IPS-18c (cell line): ENCODE results near the gene DISP1.

ENCODE experiments used
- H3K4me3 ChIP-seq: 2 replicates; pipeline ENCODE4 v1.7.0; 2013; ENCODE audit warnings: low read depth, mild to moderate bottlenecking, low read length, moderate library complexity; ENCODE audit not compliant: insufficient read depth
- H3K9me3 ChIP-seq: one replicate; pipeline ENCODE4 v1.6.1; 2013; ENCODE audit warnings: mild to moderate bottlenecking, low read length, moderate library complexity; ENCODE audit not compliant: control insufficient read depth, insufficient read depth

Gene DISP1, protein sequence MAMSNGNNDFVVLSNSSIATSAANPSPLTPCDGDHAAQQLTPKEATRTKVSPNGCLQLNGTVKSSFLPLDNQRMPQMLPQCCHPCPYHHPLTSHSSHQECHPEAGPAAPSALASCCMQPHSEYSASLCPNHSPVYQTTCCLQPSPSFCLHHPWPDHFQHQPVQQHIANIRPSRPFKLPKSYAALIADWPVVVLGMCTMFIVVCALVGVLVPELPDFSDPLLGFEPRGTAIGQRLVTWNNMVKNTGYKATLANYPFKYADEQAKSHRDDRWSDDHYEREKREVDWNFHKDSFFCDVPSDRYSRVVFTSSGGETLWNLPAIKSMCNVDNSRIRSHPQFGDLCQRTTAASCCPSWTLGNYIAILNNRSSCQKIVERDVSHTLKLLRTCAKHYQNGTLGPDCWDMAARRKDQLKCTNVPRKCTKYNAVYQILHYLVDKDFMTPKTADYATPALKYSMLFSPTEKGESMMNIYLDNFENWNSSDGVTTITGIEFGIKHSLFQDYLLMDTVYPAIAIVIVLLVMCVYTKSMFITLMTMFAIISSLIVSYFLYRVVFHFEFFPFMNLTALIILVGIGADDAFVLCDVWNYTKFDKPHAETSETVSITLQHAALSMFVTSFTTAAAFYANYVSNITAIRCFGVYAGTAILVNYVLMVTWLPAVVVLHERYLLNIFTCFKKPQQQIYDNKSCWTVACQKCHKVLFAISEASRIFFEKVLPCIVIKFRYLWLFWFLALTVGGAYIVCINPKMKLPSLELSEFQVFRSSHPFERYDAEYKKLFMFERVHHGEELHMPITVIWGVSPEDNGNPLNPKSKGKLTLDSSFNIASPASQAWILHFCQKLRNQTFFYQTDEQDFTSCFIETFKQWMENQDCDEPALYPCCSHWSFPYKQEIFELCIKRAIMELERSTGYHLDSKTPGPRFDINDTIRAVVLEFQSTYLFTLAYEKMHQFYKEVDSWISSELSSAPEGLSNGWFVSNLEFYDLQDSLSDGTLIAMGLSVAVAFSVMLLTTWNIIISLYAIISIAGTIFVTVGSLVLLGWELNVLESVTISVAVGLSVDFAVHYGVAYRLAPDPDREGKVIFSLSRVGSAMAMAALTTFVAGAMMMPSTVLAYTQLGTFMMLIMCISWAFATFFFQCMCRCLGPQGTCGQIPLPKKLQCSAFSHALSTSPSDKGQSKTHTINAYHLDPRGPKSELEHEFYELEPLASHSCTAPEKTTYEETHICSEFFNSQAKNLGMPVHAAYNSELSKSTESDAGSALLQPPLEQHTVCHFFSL (N-terminal part only)

DNA sequence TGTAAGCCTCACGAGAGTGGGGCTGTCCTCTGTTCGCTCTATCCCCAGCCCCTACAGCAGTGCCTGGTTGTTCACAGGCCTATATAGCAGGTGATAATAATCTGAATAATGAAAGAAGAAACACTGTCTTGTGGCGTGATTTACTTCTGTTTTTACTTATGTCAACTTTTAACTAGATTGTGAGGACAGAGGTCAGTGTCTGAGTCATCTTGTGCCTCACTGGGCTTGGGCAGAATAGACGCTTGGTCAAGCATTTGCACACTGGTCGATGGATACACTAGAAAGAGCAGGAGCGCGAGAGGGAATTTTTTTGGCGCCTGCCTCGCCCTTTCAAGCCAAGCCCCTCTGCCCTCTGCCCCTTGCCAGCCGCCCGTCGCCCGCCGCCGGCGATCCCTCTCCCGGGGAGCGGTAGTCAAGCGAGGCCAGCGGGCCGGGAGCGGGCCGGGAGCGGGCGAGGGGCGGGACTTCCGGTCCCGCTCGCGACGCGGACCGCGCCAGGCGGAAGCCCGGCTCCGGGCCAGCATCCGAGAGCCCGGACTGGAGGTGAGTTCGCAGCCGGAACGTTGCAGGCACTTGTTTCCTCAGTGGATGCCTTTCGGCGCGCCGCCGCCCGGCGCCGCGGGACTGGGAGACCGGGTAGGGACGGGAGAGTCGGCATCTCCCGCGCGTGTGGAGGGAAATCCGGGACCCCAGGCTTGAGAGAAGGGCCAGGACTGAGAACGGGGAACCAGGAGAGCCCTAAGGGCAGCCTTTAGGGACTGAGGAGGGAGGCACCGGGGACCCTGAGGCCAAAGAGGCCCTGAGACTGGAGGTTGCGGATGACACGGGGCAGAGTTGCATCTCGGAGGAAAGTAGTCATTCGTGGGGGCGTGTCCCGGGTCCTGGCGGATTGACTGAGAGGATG is at the start of gene DISP1:
DISP1 (plus strand) TSS at position 504 of the 904 bp plus-strand sequence. CDS start 127,785 bp downstream, outside the sequence.
- Histone ChIP-seq H3K4me3 (peak within 1 kb of the TSS; percentile 89), H3K9me3 (no peaks in the 10 kb centered on the region)

DNA sequence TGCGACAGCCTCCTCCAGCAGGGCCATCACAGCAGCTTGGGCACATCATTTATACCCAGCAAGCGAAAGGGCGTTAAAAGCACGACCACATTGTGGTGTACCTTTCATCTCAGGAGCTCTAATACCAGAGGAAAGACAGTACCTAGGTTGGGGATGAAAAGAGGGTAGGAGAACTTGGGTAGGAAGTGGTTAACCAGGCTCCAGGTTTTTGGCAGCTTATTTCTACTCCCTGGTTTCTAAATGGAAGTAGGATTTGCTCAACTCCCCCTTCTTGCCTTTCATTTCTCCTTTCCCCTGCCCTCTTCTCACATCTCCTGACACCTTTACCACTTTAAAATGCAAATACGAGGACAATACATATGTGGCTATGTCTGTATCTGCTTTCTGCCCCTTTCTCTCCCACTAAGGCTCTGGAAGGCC is 47.7 kb upstream of the DISP1 start:
- Histone ChIP-seq H3K9me3 (peaks cover 6% of the 10 kb centered on the region), H3K4me3 (no peak overlapping the region)

DNA sequence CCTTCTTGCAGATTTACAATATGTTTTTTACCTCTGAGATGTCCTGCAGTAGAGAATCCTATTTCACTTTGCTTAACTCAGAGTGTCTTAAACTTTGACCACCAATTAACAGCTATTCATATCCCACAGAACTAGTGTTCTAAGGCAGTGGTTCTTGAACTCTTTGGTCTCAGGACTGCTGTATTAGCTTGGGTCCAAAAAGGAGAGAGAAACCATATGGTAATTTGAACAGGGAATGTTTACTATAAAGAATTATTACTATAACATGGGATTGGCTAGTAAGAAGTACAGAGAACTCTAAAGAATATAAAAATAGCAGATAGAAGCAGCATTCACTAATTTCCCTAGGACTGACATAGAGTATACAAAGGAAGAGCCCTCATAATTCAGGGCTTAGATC is 46.2 kb upstream of the DISP1 start:
- no peak overlapping the region for H3K4me3 ChIP-seq
- peaks cover 6% of the 10 kb centered on the region for H3K9me3 ChIP-seq

DNA sequence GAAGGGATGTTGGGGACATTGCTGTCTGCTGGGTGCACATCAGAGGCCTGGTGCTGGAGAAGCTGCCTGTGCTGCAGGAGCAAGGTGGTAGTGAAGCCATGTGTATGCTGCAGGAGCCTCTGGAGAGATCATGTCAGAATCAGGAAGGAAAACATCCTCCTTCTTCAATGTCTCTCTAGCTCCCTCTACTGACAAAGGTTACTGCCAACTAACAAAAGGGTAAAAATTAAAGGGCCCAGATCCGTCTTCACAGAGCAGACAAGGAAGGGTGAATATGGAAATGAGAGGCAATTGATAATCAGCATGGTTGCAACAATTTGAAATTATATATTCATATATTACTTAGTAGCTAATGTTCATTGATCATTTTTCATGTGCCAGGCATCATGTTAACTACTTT is 45.7 kb upstream of the DISP1 start:
- H3K9me3 ChIP-seq, result peaks cover 6% of the 10 kb centered on the region
- H3K4me3 ChIP-seq, result no peak overlapping the region; the same call in 1 of the 2 replicates

DNA sequence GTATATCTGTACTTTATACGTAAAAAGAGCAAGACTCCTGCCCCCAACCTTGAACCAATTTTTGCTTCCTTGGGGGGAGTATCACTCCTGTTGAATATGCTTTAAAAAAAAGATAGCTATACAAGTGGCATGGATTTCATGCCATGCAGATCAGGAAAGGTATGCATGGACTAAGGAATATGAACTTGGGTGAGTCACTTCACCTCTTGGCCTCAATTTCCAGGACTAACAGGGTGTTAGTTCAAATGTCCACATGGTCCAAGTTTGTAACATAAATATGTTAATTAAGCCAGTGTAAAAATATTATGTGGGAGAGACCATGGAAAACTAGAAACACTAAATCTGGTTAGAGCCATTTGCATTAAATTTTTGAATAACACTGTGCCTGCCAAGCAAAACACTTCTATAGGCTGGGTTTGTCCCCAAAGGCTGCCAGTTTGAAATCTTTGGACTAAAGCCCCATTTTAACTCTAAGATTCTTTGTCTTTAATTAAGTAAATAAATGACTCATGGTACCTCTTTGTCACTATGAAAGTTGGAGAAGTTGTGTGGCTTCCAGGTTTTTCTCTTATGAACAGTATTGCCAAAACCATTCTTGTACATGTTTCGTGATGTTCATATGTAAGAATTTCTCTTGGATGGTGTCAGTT is 44.7 kb upstream of the DISP1 start:
- H3K9me3 ChIP-seq, result peaks cover 6% of the 10 kb centered on the region
- no peak overlapping the region for H3K4me3 ChIP-seq

DNA sequence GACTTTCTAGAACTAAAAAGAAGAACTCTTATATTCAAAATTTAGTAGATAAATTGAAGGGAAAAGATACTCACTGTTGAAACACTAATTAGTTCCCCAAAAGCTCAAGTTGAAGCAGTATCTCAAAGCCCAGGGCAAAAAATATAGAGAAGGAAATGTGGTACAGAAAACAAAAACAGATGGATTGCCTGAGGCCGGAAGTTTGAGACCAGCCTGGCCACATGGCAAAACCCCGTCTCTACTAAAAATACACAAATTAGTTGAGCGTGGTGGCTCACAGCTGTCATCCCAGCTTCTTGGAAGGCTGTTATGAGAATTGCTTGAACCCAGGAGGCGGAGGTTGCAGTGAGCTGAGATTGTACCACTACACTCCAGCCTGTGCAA is 41.9 kb upstream of the DISP1 start:
- Histone ChIP-seq H3K9me3 (peaks cover 6% of the 10 kb centered on the region), H3K4me3 (no peak overlapping the region)

DNA sequence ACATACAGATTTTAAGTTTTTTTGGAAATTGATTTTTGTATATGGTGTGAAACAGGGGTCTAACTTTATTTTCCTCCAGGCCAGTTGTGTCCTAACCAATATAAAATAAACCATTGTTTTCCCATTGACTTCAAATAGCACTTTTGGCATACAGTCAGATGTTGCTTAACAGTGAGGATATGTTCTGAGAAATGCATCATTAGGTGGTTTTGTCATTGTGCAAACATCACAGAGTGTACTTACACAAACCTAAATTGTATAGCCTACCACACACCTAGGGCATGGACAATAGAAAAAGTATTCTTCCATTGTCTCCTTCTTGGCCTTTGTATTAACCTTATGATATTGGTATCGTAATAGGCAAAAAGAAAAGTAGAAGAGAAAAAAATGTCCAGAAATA is 37.4 kb upstream of the DISP1 start:
- no peaks in the 10 kb centered on the region for H3K9me3 ChIP-seq
- no peak overlapping the region for H3K4me3 ChIP-seq

DNA sequence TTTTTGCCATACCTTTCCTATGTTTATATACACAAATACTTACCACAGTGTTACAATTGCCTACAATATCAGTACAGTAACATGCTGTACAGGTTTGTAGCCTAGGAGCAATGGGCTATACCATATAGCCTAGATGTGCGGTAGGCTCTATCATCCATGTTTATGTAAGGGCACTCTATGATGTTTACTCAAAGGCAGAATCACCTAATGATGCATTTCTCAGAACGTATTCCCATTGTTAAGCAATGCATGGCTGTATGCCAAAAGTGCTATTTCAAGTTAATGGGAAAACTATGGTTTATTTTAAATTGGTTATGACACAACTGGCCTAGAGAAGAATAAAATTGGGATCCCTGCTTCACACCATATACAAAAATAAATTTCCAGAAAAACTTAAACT is 36.9 kb upstream of the DISP1 start:
- Histone ChIP-seq H3K4me3 (no peak overlapping the region), H3K9me3 (no peaks in the 10 kb centered on the region)

DNA sequence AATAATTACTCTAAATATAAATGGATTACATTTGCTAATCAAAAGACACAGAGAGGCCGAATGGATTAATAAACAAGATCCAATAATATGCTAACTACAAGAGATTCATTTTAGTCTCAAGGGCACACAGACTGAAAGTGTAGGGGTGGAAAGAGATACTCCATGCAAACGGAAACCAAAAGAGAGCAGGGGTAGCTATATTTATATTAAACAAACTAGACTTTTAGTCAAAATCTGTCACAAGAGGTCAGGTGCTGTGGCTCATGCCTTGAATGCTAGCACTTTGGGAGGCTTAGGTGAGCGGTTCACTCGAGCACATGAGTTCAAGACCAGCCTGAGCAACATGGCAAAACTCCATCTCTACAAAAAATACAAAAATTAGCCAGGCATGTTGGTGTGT is 33.6 kb upstream of the DISP1 start:
- no peaks in the 10 kb centered on the region for H3K9me3 ChIP-seq
- no peak overlapping the region for H3K4me3 ChIP-seq

DNA sequence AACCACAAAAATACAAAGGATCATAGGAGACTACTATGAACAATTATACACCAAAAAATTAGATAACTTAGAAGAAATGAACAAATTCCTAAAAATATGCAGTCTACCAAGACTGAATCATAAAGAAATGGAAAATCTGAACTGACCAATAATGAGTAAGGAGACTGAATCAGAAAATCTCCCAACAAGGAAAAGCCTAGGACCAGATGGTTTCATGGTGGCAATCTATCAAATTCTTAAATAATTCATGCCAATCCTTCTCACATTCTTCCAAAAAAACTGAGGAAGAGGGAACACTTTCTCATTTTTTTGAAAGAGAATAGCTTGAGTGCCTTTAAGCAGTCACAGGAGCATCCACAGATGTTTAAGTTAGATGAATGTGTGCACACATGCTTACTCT is 31.8 kb upstream of the DISP1 start:
- no peak overlapping the region for H3K4me3 ChIP-seq

DNA sequence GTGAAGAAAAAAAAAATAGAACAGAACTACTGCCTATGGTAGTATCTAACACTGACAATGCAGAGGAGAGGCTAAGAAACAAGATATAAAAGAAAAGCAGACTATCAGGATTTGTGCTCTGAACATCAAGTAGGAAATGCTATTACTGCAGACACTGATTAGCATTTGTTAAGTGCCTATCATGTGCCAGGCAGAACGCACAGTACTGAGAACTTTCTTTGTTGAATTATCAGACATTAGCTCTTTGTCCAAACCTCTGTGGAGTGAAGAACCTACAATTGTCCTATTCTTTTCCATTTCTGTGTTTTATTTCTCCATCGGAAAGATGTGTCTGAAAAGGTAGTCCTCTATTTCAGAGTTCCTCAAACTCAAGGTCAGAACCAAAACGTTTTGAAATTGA is 30.5 kb upstream of the DISP1 start:
- Histone ChIP-seq H3K9me3 (no peaks in the 10 kb centered on the region), H3K4me3 (no peak overlapping the region)

More for the DNA sequence above, 31.8 kb upstream of the DISP1 start:
- H3K9me3 ChIP-seq, result no peaks in the 10 kb centered on the region

DNA sequence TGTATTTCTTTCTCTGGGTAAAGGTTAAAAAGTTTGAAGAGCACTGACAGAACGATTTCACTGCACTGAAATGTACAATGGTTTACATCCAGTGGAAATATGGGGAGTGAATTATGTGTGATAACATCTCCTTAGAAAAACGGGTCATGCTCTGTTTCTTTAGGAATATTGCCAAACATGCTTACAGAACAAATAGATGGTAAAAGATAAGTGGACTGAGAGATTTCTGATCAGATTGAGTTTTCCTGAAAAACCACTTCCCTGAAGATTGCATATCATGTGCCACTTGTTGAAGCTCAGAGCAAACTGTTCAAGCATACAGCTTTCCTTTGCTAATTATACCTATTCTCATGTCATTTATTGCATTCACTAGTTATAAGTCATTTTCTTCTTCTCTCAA is 29.9 kb upstream of the DISP1 start:
- no peaks in the 10 kb centered on the region for H3K9me3 ChIP-seq

DNA sequence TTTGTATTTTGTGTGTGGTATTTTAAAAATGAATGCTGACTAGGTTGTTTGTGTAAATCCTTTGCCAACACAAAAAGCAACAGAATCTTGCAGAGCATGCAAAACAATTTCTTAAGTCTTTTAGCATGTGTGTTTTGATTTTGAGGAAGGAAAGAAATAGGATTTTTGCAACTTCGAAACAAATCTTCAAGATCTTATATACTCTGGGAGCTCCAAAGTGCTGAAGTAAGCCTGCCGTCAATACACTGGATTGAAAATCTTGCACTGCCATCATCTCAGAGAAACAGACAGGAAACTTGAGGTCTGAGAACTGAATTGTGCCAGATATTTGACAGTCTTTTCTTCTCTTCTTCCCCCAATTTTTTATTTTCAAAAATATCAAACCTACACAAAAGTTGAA is 29.3 kb upstream of the DISP1 start:
- Histone ChIP-seq H3K4me3 (no peak overlapping the region), H3K9me3 (no peaks in the 10 kb centered on the region)

More for the DNA sequence above, 29.9 kb upstream of the DISP1 start:
- H3K4me3 ChIP-seq, result no peak overlapping the region

DNA sequence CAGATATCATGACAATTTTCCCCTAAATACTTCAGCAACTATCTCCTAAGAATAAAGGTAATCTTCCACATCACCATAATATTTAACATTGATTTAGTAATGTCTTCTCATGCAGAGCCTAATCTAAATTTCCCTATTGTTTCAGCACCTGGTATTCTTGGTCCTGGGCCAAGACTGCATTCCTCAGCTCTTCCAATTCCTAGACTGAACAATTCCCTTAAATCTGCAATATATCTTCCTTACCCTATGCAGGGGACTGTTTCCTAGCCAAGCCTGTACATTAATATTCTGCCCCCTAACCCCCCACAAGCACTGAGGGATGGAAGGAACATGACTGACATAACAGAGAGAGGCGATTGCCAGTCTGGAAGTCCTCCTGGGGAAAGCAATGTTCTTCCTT is 28.7 kb upstream of the DISP1 start:
- Histone ChIP-seq H3K4me3 (no peak overlapping the region), H3K9me3 (no peaks in the 10 kb centered on the region)

DNA sequence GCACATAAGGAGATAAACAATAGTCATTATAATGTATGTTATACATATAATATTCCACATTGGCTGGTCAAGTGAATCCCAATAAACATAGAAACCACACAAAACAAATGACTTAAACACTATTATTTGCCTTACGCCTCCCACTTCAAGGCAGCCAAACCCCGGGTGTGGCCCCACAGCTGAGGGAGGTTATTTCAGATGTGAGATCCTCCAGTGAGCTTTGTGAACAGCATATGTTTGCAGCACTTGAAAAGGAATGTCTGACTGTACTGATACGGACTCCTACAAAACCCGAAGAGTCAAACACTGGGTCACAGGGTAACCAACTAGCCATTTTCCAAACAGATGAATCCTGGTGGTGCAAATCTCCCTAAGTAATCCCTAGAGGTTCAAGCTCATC is 27.1 kb upstream of the DISP1 start:
- H3K4me3 ChIP-seq, result no peak overlapping the region
- no peaks in the 10 kb centered on the region for H3K9me3 ChIP-seq
